Cardiac muscle cell (in vitro differentiated cells and primary cell): ENCODE measurements around the gene C20orf144. TPM values are rescaled to one million over a fixed set of nuclear protein-coding genes. Genes with fewer than 3 reads are reported as not detected.

Experiments used
- DNase-seq, 2 donors: peaks; one replicate each; pipeline versions ENCODE4 v3.0.0 to v3.0.0-alpha.2; 2010 to 2017; ENCODE audit warnings: low read depth in 1 of 2, low spot score in 1 of 2
- H3K27ac ChIP-seq: fragments of 200-600 bp; sonication (generic); 2 replicates; pipeline ENCODE4 v1.5.1; 2016
- H3K27me3 ChIP-seq: fragments of 200-600 bp; sonication (generic); 2 replicates; pipeline ENCODE4 v1.6.0; 2016; ENCODE audit warnings: control low read depth
- H3K36me3 ChIP-seq: fragments of 200-600 bp; sonication (generic); 2 replicates; pipeline ENCODE4 v1.5.1; 2016; ENCODE audit warnings: control low read depth
- H3K4me1 ChIP-seq: fragments of 200-600 bp; sonication (generic); 2 replicates; pipeline ENCODE4 v1.8.1; 2017; ENCODE audit warnings: low read depth, mild to moderate bottlenecking, mixed run types
- H3K4me3 ChIP-seq: fragments of 200-600 bp; sonication (generic); 2 replicates; pipeline ENCODE4 v1.5.1; 2016; ENCODE audit warnings: mild to moderate bottlenecking
- H3K9me3 ChIP-seq: fragments of 200-600 bp; sonication (generic); 2 replicates; pipeline ENCODE4 v1.5.1; 2017; ENCODE audit warnings: low read depth, mild to moderate bottlenecking, control low read depth
- polyA plus RNA-seq: library from polyadenylated mRNA; unstranded; fragments of >200 nt; fragmentation: Nextera tagmentation; extraction: Ambion mirVana; gene quantifications from 2 replicates; pipeline ENCODE4 v1.2.1, GENCODE V29; 2016
- total RNA-seq: library from RNA; depleted of rRNA; stranded (reverse); fragments of >200 nt; gene quantifications from 2 replicates; pipeline ENCODE4 v1.2.3, GENCODE V29; 2016
- TF ChIP-seq, protein P1 (sequence below): IDR thresholded peaks from 2 replicates; pipeline ENCODE4 v1.5.1; 2012; ENCODE audit warnings: low read depth, mild to moderate bottlenecking, low read length

The C20orf144 gene
- total and polyA plus RNA-seq, 2 experiments from 2014 or later, result 0.21 to 1.4 TPM

DNA sequence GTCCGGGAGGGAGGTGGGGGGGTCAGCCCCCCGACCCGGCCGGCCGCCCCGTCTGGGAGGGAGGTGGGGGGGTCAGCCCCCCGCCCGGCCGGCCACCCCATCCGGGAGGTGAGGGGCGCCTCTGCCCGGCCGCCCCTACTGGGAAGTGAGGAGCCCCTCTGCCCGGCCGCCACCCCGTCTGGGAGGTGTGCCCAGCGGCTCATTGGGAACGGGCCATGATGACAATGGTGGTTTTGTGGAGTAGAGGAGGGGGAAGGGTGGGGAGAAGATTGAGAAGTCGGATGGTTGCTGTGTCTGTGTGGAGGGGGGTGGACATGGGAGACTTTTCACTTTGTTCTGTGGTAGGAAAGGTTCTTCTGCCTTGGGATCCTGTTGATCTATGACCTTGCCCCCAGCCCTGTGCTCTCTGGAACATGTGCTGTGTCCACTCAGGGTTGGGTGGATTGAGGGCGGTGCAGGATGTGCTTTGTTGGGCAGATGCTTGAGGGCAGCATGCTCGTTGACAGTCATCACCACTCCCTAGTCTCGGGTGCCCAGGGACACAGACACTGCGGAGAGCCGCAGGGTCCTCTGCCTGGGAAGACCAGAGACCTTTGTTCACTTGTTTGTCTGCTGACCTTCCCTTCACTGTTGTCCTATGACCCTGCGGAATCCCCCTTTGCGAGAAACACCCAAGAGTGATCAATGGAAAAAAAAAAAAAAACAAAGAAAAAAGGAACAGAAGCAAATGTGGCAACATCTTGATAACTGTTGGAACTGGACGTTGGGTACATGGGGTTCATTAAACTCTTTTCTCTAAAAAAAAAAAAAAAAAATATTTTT lies 39.7 kb downstream of the C20orf144 start:
- Histone ChIP-seq H3K9me3 (no peaks in the 10 kb centered on the region), H3K4me1 (no peaks in the 10 kb centered on the region), H3K36me3 (no peaks in the 10 kb centered on the region), H3K4me3 (no peak overlapping the region), H3K27me3 (no peaks in the 10 kb centered on the region), H3K27ac (no peak overlapping the region)
- DNase-seq, result no peak
- TF ChIP-seq, protein P1, sequence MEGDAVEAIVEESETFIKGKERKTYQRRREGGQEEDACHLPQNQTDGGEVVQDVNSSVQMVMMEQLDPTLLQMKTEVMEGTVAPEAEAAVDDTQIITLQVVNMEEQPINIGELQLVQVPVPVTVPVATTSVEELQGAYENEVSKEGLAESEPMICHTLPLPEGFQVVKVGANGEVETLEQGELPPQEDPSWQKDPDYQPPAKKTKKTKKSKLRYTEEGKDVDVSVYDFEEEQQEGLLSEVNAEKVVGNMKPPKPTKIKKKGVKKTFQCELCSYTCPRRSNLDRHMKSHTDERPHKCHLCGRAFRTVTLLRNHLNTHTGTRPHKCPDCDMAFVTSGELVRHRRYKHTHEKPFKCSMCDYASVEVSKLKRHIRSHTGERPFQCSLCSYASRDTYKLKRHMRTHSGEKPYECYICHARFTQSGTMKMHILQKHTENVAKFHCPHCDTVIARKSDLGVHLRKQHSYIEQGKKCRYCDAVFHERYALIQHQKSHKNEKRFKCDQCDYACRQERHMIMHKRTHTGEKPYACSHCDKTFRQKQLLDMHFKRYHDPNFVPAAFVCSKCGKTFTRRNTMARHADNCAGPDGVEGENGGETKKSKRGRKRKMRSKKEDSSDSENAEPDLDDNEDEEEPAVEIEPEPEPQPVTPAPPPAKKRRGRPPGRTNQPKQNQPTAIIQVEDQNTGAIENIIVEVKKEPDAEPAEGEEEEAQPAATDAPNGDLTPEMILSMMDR, result no peak

DNA sequence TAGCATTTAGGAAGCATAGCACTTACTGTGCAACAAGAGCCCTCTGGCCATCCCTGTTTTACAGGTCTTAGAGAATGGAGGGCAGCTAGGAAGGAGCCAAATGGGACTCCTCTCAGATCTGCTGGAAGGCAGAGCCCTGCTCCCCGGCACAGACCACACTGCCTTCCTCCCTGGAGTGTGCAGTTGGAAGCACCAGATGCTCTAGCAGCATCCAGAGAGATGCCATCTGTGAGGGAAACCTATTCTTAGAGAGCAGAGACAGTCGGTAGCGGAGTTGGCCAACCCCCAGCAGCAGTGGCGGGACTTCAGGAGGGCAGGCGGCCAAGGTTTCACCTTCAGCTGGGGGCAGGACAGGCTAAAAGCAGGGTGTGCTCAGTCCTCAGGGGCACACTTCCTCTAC lies 40.7 kb downstream of the C20orf144 start:
- Histone ChIP-seq H3K27ac (no peak overlapping the region), H3K4me1 (no peaks in the 10 kb centered on the region), H3K4me3 (no peak overlapping the region), H3K9me3 (no peaks in the 10 kb centered on the region), H3K36me3 (no peaks in the 10 kb centered on the region), H3K27me3 (no peaks in the 10 kb centered on the region)
- TF ChIP-seq, protein P1, result no peak
- DNase-seq, result no peak

DNA sequence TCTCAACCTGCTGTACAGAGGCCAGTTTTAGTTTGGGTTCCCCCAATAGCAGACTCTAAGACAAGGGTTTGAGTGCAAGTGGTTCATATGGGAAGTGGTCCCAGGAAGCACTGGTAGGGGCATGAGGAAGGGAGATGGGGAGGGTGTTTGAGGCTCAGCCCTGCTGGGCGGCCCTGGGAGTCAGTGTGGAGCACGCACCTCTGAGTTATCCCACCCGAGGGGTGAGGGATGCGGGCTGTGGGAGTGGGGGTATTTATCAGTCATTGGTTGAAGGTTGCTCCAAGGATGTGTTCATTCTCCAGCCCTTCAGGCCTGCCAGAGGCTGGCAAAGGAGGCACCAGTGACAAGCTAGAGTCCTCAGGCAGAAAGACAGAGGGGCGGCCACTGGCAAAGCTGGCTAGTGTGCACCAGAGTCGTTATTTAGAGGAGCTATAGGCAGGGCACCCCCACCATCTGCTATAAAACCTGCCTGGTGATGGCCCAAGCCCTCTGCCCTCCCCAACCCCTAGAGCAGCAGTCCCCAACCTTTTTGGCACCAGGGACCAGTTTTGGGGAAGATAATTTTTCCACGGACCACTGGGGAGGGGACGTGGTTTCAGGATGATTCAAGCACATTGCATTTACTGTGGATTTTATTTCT lies 41.5 kb downstream of the C20orf144 start:
- Histone ChIP-seq H3K4me3 (no peak overlapping the region), H3K36me3 (no peaks in the 10 kb centered on the region), H3K27me3 (no peaks in the 10 kb centered on the region), H3K4me1 (no peaks in the 10 kb centered on the region), H3K27ac (no peak overlapping the region), H3K9me3 (no peaks in the 10 kb centered on the region)
- DNase-seq, result no peak
- TF ChIP-seq, protein P1, result no peak

DNA sequence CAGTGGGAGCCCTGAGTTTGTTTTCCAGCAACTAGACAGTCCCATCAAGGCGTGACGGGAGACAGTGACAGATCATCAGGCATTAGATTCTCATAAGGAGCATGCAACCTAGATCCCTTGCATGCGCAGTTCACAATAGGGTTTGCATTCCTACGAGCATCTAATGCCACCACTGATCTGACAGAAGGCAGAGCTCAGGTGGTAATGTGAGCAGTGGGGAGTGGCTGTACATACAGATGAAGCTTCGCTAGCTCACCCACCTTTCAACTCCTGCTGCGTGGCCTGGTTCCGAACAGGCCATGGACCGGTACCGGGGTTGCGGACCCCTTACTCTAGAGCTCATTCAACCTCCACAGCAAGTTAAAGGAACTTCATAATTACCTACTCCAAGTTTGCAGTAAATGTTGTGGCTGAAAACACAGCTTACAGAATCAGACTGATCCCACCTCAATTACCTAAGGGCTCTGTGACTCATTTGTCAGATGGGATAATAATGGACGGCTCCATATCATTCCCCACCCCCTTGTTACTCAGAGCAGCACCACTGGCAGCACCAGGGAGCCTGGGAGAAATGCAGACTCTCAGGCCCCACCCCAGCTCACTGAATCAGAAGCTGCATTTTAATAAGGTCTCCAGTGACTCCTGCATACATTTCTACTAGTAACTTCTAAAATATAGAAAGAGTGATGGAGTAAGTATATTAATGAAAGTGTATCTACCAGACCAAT lies 42.2 kb downstream of the C20orf144 start:
- no peaks in the 10 kb centered on the region for H3K27me3 ChIP-seq
- no peaks in the 10 kb centered on the region for H3K36me3 ChIP-seq
- no peak for DNase-seq
- H3K4me1 ChIP-seq, result no peaks in the 10 kb centered on the region
- no peak overlapping the region for H3K27ac ChIP-seq
- TF ChIP-seq, protein P1, result no peak
- no peak overlapping the region for H3K4me3 ChIP-seq
- H3K9me3 ChIP-seq, result no peaks in the 10 kb centered on the region

DNA sequence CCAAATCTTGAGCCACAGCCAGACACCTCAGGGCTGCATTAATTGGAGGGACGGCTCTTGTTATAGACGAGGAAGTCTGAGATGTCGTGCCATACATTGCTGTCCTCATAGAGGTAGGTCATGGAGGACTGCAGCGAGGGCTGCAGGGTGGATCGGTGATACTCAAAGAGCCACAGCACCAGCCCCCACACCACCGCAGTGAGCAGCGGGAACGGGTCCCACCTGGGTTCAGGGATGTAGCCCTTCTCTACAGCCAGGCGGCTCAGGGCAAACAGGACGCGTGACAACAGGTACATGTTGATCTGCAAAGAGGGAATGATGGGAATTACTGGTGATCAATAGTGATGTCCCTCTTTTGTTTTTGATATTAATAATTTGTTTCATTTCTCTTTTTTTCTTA lies 45.5 kb downstream of the C20orf144 start:
- H3K27ac ChIP-seq, result no peak overlapping the region
- no peaks in the 10 kb centered on the region for H3K4me1 ChIP-seq
- no peak overlapping the region for H3K4me3 ChIP-seq
- H3K27me3 ChIP-seq, result no peaks in the 10 kb centered on the region
- no peak for DNase-seq
- no peaks in the 10 kb centered on the region for H3K9me3 ChIP-seq
- H3K36me3 ChIP-seq, result no peaks in the 10 kb centered on the region
- TF ChIP-seq, protein P1, result no peak
